SKM-1 treated with dmso at 0.1 percent for 144 hours (cell line): ENCODE measurements around the gene ATP6V0B.

Experiments
- DNase-seq: peaks from one replicate; lab custom pipeline; 2025; ENCODE audit not compliant: unreplicated experiment; lab: John Stamatoyannopoulos, UW

The ATP6V0B gene

GRCh38 chr1:43945674-43946235 lies 29.0 kb upstream of the ATP6V0B start:
- no peak for DNase-seq

GRCh38 chr1:43946236-43947060 lies 28.3 kb upstream of the ATP6V0B start, which contains the start of gene IPO13:
IPO13 (plus strand) TSS chr1:43946950; CDS start chr1:43947601, 651 bp downstream.
- peak; percentile 93 for DNase-seq

GRCh38 chr1:43947061-43947873 lies 27.5 kb upstream of the ATP6V0B start:
- no peak for DNase-seq

DNA sequence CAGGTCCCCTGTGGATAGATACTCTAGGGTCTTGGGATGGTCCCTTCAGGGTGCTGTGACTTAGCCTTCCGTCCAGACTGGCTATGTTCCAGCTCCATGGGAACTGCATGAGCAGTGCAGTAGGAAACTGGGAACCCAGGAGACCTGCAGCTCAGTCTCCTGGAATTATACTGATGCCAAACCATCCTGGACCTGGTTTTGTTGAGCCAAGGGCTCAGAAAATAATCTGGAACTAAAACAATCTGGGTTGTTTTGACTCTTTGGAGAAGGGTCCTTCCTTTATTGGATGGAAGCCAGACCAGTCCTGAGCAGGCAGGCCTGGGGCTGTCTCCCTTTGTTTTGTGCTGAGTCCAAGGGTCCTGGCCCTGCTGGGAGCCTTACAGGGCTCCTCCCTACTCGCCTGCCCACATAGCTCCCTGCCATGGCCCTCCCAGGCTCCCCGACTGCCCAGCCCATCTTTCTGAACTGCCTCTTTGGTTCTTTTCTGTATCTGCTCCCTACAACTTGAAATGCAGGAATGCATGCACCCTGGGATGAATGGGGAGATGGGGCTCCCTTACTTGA lies 26.8 kb upstream of the ATP6V0B start:
- DNase-seq: no peak

GRCh38 chr1:43949678-43950077 lies 25.1 kb upstream of the ATP6V0B start:
- DNase-seq: no peak

GRCh38 chr1:43951021-43951985 lies 23.5 kb upstream of the ATP6V0B start:
- DNase-seq: no peak

DNA sequence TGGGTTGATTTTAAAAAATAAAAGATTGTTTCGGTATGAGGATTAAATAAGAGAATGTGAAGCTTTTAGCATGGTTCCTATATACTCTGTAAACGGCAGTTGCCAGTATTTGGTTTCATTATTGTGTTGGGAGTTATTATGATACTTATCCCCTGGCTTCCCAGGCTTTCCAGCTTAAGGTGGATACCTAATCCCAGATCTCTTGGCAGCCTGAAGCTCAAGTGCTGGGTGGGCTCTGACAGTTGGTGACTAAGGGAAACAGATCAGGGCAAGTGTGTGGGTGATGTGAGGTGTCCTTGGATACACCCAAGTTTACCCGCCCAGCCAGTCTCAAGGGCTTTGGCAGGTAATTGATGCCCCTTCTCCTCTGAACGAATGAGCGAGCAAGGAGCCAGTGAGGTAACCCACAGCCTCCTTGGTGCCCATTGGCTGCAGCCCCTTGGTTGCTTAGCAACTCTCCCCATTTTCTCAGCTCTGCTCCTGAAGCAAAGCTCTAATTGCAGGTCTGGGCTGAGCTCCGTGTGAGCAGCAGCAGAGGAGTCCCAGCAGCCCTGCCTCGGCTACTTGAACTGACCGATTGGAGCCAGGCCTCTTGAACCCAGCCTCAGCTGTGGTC lies 21.9 kb upstream of the ATP6V0B start:
- no peak for DNase-seq

- no peak for DNase-seq
Observed at GRCh38 chr1:43953361-43953760, 21.4 kb upstream of the ATP6V0B start.

DNA sequence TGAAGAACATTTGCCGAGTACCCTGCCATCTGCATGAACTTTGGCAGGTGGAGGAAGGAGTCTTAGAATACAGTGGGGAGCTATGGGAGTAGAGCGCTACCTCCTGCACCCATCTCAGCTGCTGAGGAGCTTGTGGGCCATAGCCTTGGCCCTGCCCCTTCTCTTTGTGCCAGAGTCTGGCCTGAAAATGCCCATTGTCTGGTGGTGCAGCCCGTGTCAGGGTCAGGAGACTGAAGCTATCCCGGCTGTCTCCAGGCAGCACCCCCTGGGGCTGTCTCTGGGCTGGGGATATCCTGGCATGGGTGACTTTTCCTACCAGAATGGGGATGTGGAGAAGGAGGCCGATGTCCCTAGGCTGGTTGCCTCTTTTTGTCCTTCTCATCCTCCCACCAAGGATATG lies 20.7 kb upstream of the ATP6V0B start:
- no peak for DNase-seq

- DNase-seq: no peak
Observed at GRCh38 chr1:43956234-43956633, 18.5 kb upstream of the ATP6V0B start.

- DNase-seq: no peak
Observed at GRCh38 chr1:43957407-43958040, 17.2 kb upstream of the ATP6V0B start.

- DNase-seq: no peak
Observed at GRCh38 chr1:43958351-43959255, 16.2 kb upstream of the ATP6V0B start.

DNA sequence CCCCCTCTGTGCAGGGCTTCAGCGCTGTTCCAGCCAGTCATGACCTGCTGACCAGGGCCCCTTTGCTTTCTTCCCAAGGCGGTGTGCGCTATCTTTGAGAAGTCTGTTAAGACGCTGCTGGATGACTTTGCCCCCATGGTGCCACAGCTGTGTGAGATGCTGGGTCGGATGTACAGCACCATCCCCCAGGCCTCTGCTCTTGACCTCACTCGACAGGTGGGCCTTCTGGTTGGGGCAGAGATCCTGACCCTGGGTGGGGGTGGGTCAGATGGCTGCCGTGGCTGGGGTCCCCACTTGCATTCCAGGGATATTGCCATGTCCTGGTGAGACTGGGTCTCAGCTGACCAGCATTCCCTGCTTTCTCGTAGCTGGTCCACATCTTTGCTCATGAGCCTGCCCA lies 14.0 kb upstream of the ATP6V0B start:
- no peak for DNase-seq

GRCh38 chr1:43961692-43962091 lies 13.1 kb upstream of the ATP6V0B start:
- no peak for DNase-seq

- no peak for DNase-seq
Observed at GRCh38 chr1:43962324-43962723, 12.4 kb upstream of the ATP6V0B start.

GRCh38 chr1:43963006-43963405 lies 11.8 kb upstream of the ATP6V0B start:
- DNase-seq: no peak

GRCh38 chr1:43963890-43964289 lies 10.9 kb upstream of the ATP6V0B start:
- no peak for DNase-seq

- DNase-seq: no peak
Observed at GRCh38 chr1:43965316-43965715, 9.4 kb upstream of the ATP6V0B start.
